GM23338 (cell line): ENCODE results near the gene TIMM17A. TPM values are rescaled to one million over a fixed set of nuclear protein-coding genes. Genes with fewer than 3 reads are reported as not detected.

ENCODE experiments used
- ATAC-seq: fragments of 200-7000 bp; cut with Tn5 transposase; 3 replicates; pipeline ENCODE4 v1.9.1; 2020
- DNase-seq: peaks from one replicate; pipeline ENCODE4 v3.0.0-alpha.2; 2015; ENCODE audit warnings: low spot score
- H2AFZ ChIP-seq: fragments of 200-600 bp; sonication (generic); 2 replicates; pipeline ENCODE4 v1.8.0; 2016; ENCODE audit warnings: antibody characterized with exemption, mild to moderate bottlenecking, moderate library complexity
- H3F3A ChIP-seq: fragments of 200-600 bp; sonication (generic); replicated peaks from 2 replicates; pipeline ENCODE4 v1.8.0; 2017; ENCODE audit warnings: antibody characterized with exemption, mixed run types, low read depth
- H3K27ac ChIP-seq: fragments of 200-600 bp; sonication (generic); 2 replicates; pipeline ENCODE4 v1.6.1; 2016; ENCODE audit warnings: low read depth
- H3K27me3 ChIP-seq: fragments of 200-600 bp; sonication (generic); 2 replicates; pipeline ENCODE4 v1.8.0; 2016; ENCODE audit warnings: mild to moderate bottlenecking, mixed run types, moderate library complexity; ENCODE audit not compliant: insufficient read depth
- H3K36me3 ChIP-seq: fragments of 200-600 bp; sonication (generic); 2 replicates; pipeline ENCODE4 v1.8.0; 2016; ENCODE audit warnings: mild to moderate bottlenecking; ENCODE audit not compliant: insufficient read depth
- H3K4me1 ChIP-seq: fragments of 200-600 bp; sonication (generic); 2 replicates; pipeline ENCODE4 v1.8.0; 2016; ENCODE audit warnings: mild to moderate bottlenecking, moderate library complexity; ENCODE audit not compliant: insufficient read depth
- H3K4me2 ChIP-seq: fragments of 200-600 bp; sonication (generic); 2 replicates; pipeline ENCODE4 v1.7.1; 2017; ENCODE audit warnings: mixed run types
- H3K4me3 ChIP-seq: fragments of 200-600 bp; sonication (generic); 2 replicates; pipeline ENCODE4 v1.6.1; 2016; ENCODE audit warnings: mixed run types
- H3K79me2 ChIP-seq: fragments of 200-600 bp; sonication (generic); replicated peaks from 2 replicates; pipeline ENCODE4 v1.8.0; 2017; ENCODE audit warnings: mild to moderate bottlenecking; ENCODE audit not compliant: insufficient read depth
- H3K9me2 ChIP-seq: fragments of 200-600 bp; sonication (generic); 2 replicates; pipeline ENCODE4 v1.8.0; 2017; ENCODE audit not compliant: insufficient read depth
- H4K20me1 ChIP-seq: fragments of 200-600 bp; sonication (generic); replicated peaks from 2 replicates; pipeline ENCODE4 v1.8.0; 2017; ENCODE audit warnings: mild to moderate bottlenecking; ENCODE audit not compliant: insufficient read depth
- H3K27ac Mint-ChIP-seq: 2 replicates; pipeline ENCODE4 v1.8.0; 2020; ENCODE audit warnings: inconsistent platforms, mild to moderate bottlenecking, moderate library complexity, mixed read lengths
- H3K27me3 Mint-ChIP-seq: 3 replicates; pipeline ENCODE4 v1.8.0; 2022; ENCODE audit warnings: low read depth, mild to moderate bottlenecking, moderate library complexity, mixed read lengths, inconsistent platforms; ENCODE audit not compliant: insufficient read depth, poor library complexity
- H3K36me3 Mint-ChIP-seq: 3 replicates; pipeline ENCODE4 v1.8.0; 2021; ENCODE audit warnings: low read depth, mild to moderate bottlenecking, inconsistent platforms, moderate library complexity, mixed read lengths
- H3K4me1 Mint-ChIP-seq: 3 replicates; pipeline ENCODE4 v1.8.0; 2020; ENCODE audit warnings: mild to moderate bottlenecking, inconsistent platforms, mixed read lengths
- H3K4me3 Mint-ChIP-seq: 3 replicates; pipeline ENCODE4 v1.8.0; 2021; ENCODE audit warnings: moderate library complexity, mild to moderate bottlenecking, inconsistent platforms, mixed read lengths
- H3K9me3 Mint-ChIP-seq: 3 replicates; pipeline ENCODE4 v1.8.0; 2020; ENCODE audit warnings: moderate library complexity, mild to moderate bottlenecking, inconsistent platforms, mixed read lengths
- CREB1 ChIP-seq: fragments of 250-450 bp; sonication (Bioruptor Pico); IDR thresholded peaks from 2 replicates; pipeline ENCODE4 v1.5.0; 2020; ENCODE audit warnings: low read depth, mild to moderate bottlenecking, moderate library complexity
- CTCF ChIP-seq, 2 experiments: fragments of 200-600 bp in 1 of 2; sonication (generic) in 1 of 2; conservative IDR thresholded peaks; 2 replicates each; pipeline versions ENCODE4 v1.5.1 to v1.6.1; 2016 to 2017; ENCODE audit warnings: antibody characterized with exemption in 2 of 2, low read depth in 2 of 2, mild to moderate bottlenecking in 2 of 2, moderate library complexity in 1 of 2
- ETS1 ChIP-seq: IDR thresholded peaks from 2 replicates; pipeline ENCODE4 v1.6.1; 2016; ENCODE audit warnings: antibody characterized with exemption
- EZH2 ChIP-seq: fragments of 200-600 bp; sonication (generic); IDR thresholded peaks from one replicate; pipeline ENCODE4 v1.8.0; 2017; ENCODE audit warnings: antibody characterized with exemption, mild to moderate bottlenecking, low read depth; ENCODE audit not compliant: unreplicated experiment
- JUNB ChIP-seq: IDR thresholded peaks from one replicate; pipeline ENCODE4 v1.6.1; 2016; ENCODE audit warnings: antibody characterized with exemption; ENCODE audit not compliant: unreplicated experiment
- POLR2AphosphoS5 ChIP-seq: IDR thresholded peaks from 2 replicates; pipeline ENCODE4 v1.6.1; 2016; ENCODE audit warnings: antibody characterized with exemption, low read depth
- STAT1 ChIP-seq: IDR thresholded peaks from one replicate; pipeline ENCODE4 v1.6.1; 2016; ENCODE audit warnings: antibody characterized with exemption; ENCODE audit not compliant: unreplicated experiment
- polyA plus RNA-seq: library from polyadenylated mRNA; unstranded; fragments of >200 nt; fragmentation: Nextera tagmentation; extraction: Ambion mirVana; gene quantifications from 2 replicates; pipeline ENCODE4 v1.2.1, GENCODE V29; 2016
- total RNA-seq: library from RNA; depleted of rRNA; stranded (reverse); fragments of >200 nt; shearing (Covaris generic); gene quantifications from 2 replicates; pipeline ENCODE4 v1.2.3, GENCODE V29; 2014

Gene TIMM17A
- total and polyA plus RNA-seq, 2 experiments from 2014 or later = 38.5 to 60.0 TPM

- H3K4me2 ChIP-seq = peak within 1 kb of the TSS; percentile 87
- H3K4me3 ChIP-seq = peak within 1 kb of the TSS; percentile 70
- peaks cover 6% of the 10 kb centered on the region for H3K4me1 ChIP-seq
- H3K36me3 Mint-ChIP-seq = peaks cover 4% of the 10 kb centered on the region; the same call in 2 of the 3 replicates
- H3K4me3 Mint-ChIP-seq = peak within 1 kb of the TSS; percentile 91
- peak; percentile 81 for DNase-seq
- no peaks in the 10 kb centered on the region for H3K36me3 ChIP-seq
- 0 out of 4 replicates have a peak, but pooled peaks of 1 of the 2 experiments have one; percentile 8 for TF ChIP-seq CTCF (conservative IDR thresholded peaks at IDR 0.05; ENCODE audit: low read depth in 2 of 2)
- TF ChIP-seq POLR2AphosphoS5 = peak; percentile 53
- TF ChIP-seq EZH2 = no peak
- no peaks in the 10 kb centered on the region for H3K9me3 Mint-ChIP-seq
- peak within 1 kb of the TSS; percentile 42; the same call in 1 of the 2 replicates for H3K27ac ChIP-seq
- no peaks in the 10 kb centered on the region for H3F3A ChIP-seq
- peaks cover 16% of the 10 kb centered on the region; the same call in 2 of the 3 replicates for H3K4me1 Mint-ChIP-seq
- peaks cover 43% of the 10 kb centered on the region for H3K79me2 ChIP-seq
- H3K27ac Mint-ChIP-seq = peak within 1 kb of the TSS; percentile 81; the same call in 1 of the 2 replicates
- no peaks in the 10 kb centered on the region for H3K9me2 ChIP-seq
- 0 out of 2 replicates have a peak, but pooled peaks cover 10% of the 10 kb centered on the region for H3K27me3 ChIP-seq
- peaks cover 10% of the 10 kb centered on the region; the same call in 1 of the 2 replicates for H4K20me1 ChIP-seq
- H3K27me3 Mint-ChIP-seq = peaks cover 8% of the 10 kb centered on the region
- H2AFZ ChIP-seq = peak within 1 kb of the TSS; percentile 73
- peak; percentile 83 for ATAC-seq
Observed at GRCh38 chr1:201982623-201983379, 27.5 kb downstream of the TIMM17A start, which contains the start of gene RNPEP. Gene RNPEP, plus strand, starts transcription at chr1:201982648. Its CDS starts 19 bp downstream, at chr1:201982667.

DNA sequence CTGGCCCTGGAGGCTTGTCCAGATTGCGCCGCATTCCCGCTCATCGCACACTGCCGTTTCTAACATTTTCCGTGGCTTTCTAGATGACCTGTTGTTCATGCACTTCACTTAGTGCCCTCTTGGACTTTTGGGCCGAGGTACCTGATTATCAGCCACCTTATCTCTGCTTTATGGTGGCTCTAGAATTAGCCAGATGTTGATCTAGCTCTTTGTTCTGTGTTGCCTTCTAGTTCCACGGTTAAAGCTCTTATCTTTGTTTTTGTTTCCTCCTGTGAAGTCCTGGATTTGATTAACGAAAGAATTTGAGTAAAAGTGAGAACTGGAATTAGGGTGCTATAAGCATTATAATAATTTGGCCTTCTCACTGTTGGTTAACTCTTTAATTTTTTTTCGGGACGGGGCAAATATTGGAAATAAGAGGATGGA, 28.1 kb downstream of the TIMM17A start:
- peaks cover 10% of the 10 kb centered on the region; the same call in 1 of the 2 replicates for H4K20me1 ChIP-seq
- Mint-ChIP-seq H3K36me3 (peaks cover 4% of the 10 kb centered on the region; the same call in 2 of the 3 replicates), H3K9me3 (no peaks in the 10 kb centered on the region), H3K4me1 (peaks cover 16% of the 10 kb centered on the region; the same call in 2 of the 3 replicates), H3K27me3 (peaks cover 8% of the 10 kb centered on the region), H3K4me3 (peak overlapping the region; percentile 91), H3K27ac (no peak overlapping the region)
- DNase-seq (no peak), ATAC-seq (no peak)
- peak overlapping the region; percentile 57 for H2AFZ ChIP-seq
- H3K27ac ChIP-seq = peak overlapping the region; percentile 42; the same call in 1 of the 2 replicates
- no peaks in the 10 kb centered on the region for H3K36me3 ChIP-seq
- H3K4me1 ChIP-seq = peaks cover 6% of the 10 kb centered on the region
- H3K9me2 ChIP-seq = no peaks in the 10 kb centered on the region
- peak overlapping the region; percentile 87 for H3K4me2 ChIP-seq
- 0 out of 2 replicates have a peak, but pooled peaks cover 10% of the 10 kb centered on the region for H3K27me3 ChIP-seq
- peak overlapping the region; percentile 70 for H3K4me3 ChIP-seq
- H3K79me2 ChIP-seq = peaks cover 45% of the 10 kb centered on the region
- no peaks in the 10 kb centered on the region for H3F3A ChIP-seq
- TF ChIP-seq POLR2AphosphoS5 = no peak
- no peak for TF ChIP-seq ETS1
- no peak for TF ChIP-seq JUNB
- no peak for TF ChIP-seq STAT1
- TF ChIP-seq CTCF (conservative IDR thresholded peaks at IDR 0.05; ENCODE audit: low read depth in 2 of 2) = no peak
- TF ChIP-seq CREB1 (CRISPR knock-in tag) = no peak
